CD4-positive, CD25-positive, alpha-beta regulatory T cell (primary cell): Measurements from ENCODE around the gene C19orf44. TPM values are rescaled to one million over a fixed set of nuclear protein-coding genes. Genes with fewer than 3 reads are reported as not detected.
"Not testable (repeated sequence)": the region's sequence is repeated elsewhere in the genome, so short reads cannot be mapped to it uniquely, and the experiment has no call there.

Source experiments
- ATAC-seq, 2 donors: fragments of 150-1000 bp; cut with Tn5 transposase; one replicate each; pipeline ENCODE4 v1.10.0; 2021; ENCODE audit warnings: low read depth in 2 of 2, moderate number of reproducible peaks in 2 of 2, moderate library complexity in 1 of 2
- DNase-seq, 3 donors: peaks; one replicate each; pipeline versions ENCODE4 v3.0.0 to v3.0.0-alpha.2; 2012 to 2022; ENCODE audit warnings: mixed read lengths in 1 of 3
- H3K27ac ChIP-seq: one replicate; pipeline ENCODE4 v1.7.0; 2013; ENCODE audit warnings: mild to moderate bottlenecking, low read length; ENCODE audit not compliant: insufficient read depth, poor library complexity, severe bottlenecking
- H3K27me3 ChIP-seq: one replicate; pipeline ENCODE4 v1.7.0; 2013; ENCODE audit warnings: low read length; ENCODE audit not compliant: control insufficient read depth, insufficient read depth
- H3K36me3 ChIP-seq: one replicate; pipeline ENCODE4 v1.7.0; 2013; ENCODE audit warnings: mild to moderate bottlenecking, low read length, moderate library complexity; ENCODE audit not compliant: control insufficient read depth, insufficient read depth
- H3K4me1 ChIP-seq: 2 replicates; pipeline ENCODE4 v1.7.0; 2013; ENCODE audit warnings: mild to moderate bottlenecking, low read length; ENCODE audit not compliant: insufficient read depth, control insufficient read depth, poor library complexity, severe bottlenecking
- H3K4me3 ChIP-seq: one replicate; pipeline ENCODE4 v1.7.0; 2013; ENCODE audit warnings: low read depth, mild to moderate bottlenecking, low read length, moderate library complexity
- H3K9me3 ChIP-seq, 2 experiments: 1 replicate in 1 of 2; 2 replicates in 1 of 2; pipeline ENCODE4 v1.7.0; 2013; ENCODE audit warnings: low read length in 2 of 2, mild to moderate bottlenecking in 1 of 2, moderate library complexity in 1 of 2; ENCODE audit not compliant: control insufficient read depth in 2 of 2
- H3K27ac Mint-ChIP-seq, 3 donors: one replicate each; pipeline ENCODE4 v1.8.0; 2020 to 2022; ENCODE audit warnings: mild to moderate bottlenecking in 3 of 3, mixed read lengths in 3 of 3, moderate library complexity in 2 of 3
- H3K27me3 Mint-ChIP-seq: one replicate; pipeline ENCODE4 v1.8.0; 2022; ENCODE audit warnings: mild to moderate bottlenecking, mixed read lengths
- H3K36me3 Mint-ChIP-seq: one replicate; pipeline ENCODE4 v1.8.0; 2020; ENCODE audit warnings: mixed read lengths
- H3K4me1 Mint-ChIP-seq, 4 donors: one replicate each; pipeline ENCODE4 v1.8.0; 2020 to 2022; ENCODE audit warnings: mixed read lengths in 4 of 4, mild to moderate bottlenecking in 1 of 4
- H3K4me3 Mint-ChIP-seq, 4 donors: one replicate each; pipeline ENCODE4 v1.8.0; 2020 to 2022; ENCODE audit warnings: mild to moderate bottlenecking in 4 of 4, mixed read lengths in 4 of 4, moderate library complexity in 3 of 4
- H3K9me3 Mint-ChIP-seq, 7 donors: one replicate each; pipeline ENCODE4 v1.8.0; 2020 to 2022; ENCODE audit warnings: mixed read lengths in 7 of 7, mild to moderate bottlenecking in 3 of 7, moderate library complexity in 2 of 7
- polyA plus RNA-seq, 4 donors: library from polyadenylated mRNA; unstranded; fragments of 300-500 nt; fragmentation: Illumina TruSeq; gene quantifications; one replicate each; pipeline ENCODE4 v1.2.3, GENCODE V29; 2021
- total RNA-seq: library from RNA; stranded (reverse); gene quantifications from one replicate; pipeline ENCODE4 v1.2.3, GENCODE V29; 2022

The C19orf44 gene
- total and polyA plus RNA-seq, 5 donors from 2014 or later: 0.76 to 1.9 (median 1.5) TPM; not detected in 1

- H3K4me3 Mint-ChIP-seq: peak overlapping the region; percentile 89 to 93 (median 90)
- DNase-seq (peak in 1 of 3 donors; percentile 56), ATAC-seq (peak in 1 of 2 donors; percentile 2)
- no peaks in the 10 kb centered on the region for H3K36me3 ChIP-seq
- H3K27ac ChIP-seq: peak overlapping the region; percentile 23
- H3K36me3 Mint-ChIP-seq: peaks cover 16% of the 10 kb centered on the region
- no peaks in the 10 kb centered on the region for H3K27me3 Mint-ChIP-seq
- H3K9me3 Mint-ChIP-seq: no peaks in the 10 kb centered on the region
- no peaks in the 10 kb centered on the region for H3K9me3 ChIP-seq
- H3K4me3 ChIP-seq: peak overlapping the region; percentile 89
- peak overlapping the region in 2 of 3 donors; percentile 14 to 86 for H3K27ac Mint-ChIP-seq
- peaks cover 16% of the 10 kb centered on the region for H3K4me1 ChIP-seq
- H3K27me3 ChIP-seq: no peaks in the 10 kb centered on the region
- peaks cover 4 to 43% (median 28%) of the 10 kb centered on the region in 4 donors for H3K4me1 Mint-ChIP-seq
Measured at GRCh38 chr19:16470911-16471811, 25.0 kb upstream of the C19orf44 start.

GRCh38 chr19:16472559-16472899, 23.7 kb upstream of the C19orf44 start:
- DNase-seq, H3K9me3 ChIP-seq, H3K27ac Mint-ChIP-seq, H3K9me3 Mint-ChIP-seq, H3K4me3 ChIP-seq, ATAC-seq, H3K27me3 ChIP-seq, H3K27me3 Mint-ChIP-seq, H3K36me3 ChIP-seq: not testable (repeated sequence)
- H3K4me3 Mint-ChIP-seq: peak overlapping the region; percentile 72 to 89 (median 84)
- H3K36me3 Mint-ChIP-seq: peaks cover 11% of the 10 kb centered on the region
- peaks cover 4 to 34% (median 22%) of the 10 kb centered on the region in 4 donors for H3K4me1 Mint-ChIP-seq
- peaks cover 16% of the 10 kb centered on the region for H3K4me1 ChIP-seq
- H3K27ac ChIP-seq: peak overlapping the region; percentile 70

- Mint-ChIP-seq H3K27ac (no peak overlapping the region), H3K4me1 (peaks cover 4 to 29% (median 19%) of the 10 kb centered on the region in 4 donors), H3K27me3 (no peaks in the 10 kb centered on the region), H3K36me3 (peaks cover 6% of the 10 kb centered on the region), H3K4me3 (peak overlapping the region; percentile 62 to 89 (median 80)), H3K9me3 (no peaks in the 10 kb centered on the region)
- Histone ChIP-seq H3K27ac (no peak overlapping the region), H3K4me1 (peaks cover 16% of the 10 kb centered on the region), H3K4me3 (no peak overlapping the region), H3K9me3 (no peaks in the 10 kb centered on the region), H3K27me3 (no peaks in the 10 kb centered on the region), H3K36me3 (no peaks in the 10 kb centered on the region)
- ATAC-seq (no peak), DNase-seq (no peak)
Measured at GRCh38 chr19:16472992-16473391, 23.2 kb upstream of the C19orf44 start.

GRCh38 chr19:16473875-16474392, 22.3 kb upstream of the C19orf44 start:
- ATAC-seq: no peak
- Histone ChIP-seq H3K36me3 (no peaks in the 10 kb centered on the region), H3K27me3 (no peaks in the 10 kb centered on the region), H3K4me3 (no peak overlapping the region), H3K4me1 (peaks cover 16% of the 10 kb centered on the region), H3K9me3 (no peaks in the 10 kb centered on the region), H3K27ac (no peak overlapping the region)
- peaks cover 2% of the 10 kb centered on the region for H3K27me3 Mint-ChIP-seq
- peak overlapping the region in 1 of 4 donors; percentile 10 for H3K4me3 Mint-ChIP-seq
- no peak overlapping the region for H3K27ac Mint-ChIP-seq
- H3K4me1 Mint-ChIP-seq: peaks cover 4 to 22% (median 13%) of the 10 kb centered on the region in 4 donors
- no peak for DNase-seq
- peaks cover 5% of the 10 kb centered on the region for H3K36me3 Mint-ChIP-seq
- no peaks in the 10 kb centered on the region for H3K9me3 Mint-ChIP-seq

- ATAC-seq: no peak
- no peaks in the 10 kb centered on the region for H3K27me3 ChIP-seq
- H3K4me1 Mint-ChIP-seq: no peaks in the 10 kb centered on the region
- peaks cover 5% of the 10 kb centered on the region for H3K4me1 ChIP-seq
- no peak overlapping the region for H3K4me3 Mint-ChIP-seq
- H3K9me3 ChIP-seq: no peaks in the 10 kb centered on the region
- H3K27ac ChIP-seq: no peak overlapping the region
- DNase-seq: no peak
- peaks cover 8% of the 10 kb centered on the region for H3K27me3 Mint-ChIP-seq
- no peaks in the 10 kb centered on the region for H3K36me3 Mint-ChIP-seq
- H3K36me3 ChIP-seq: no peaks in the 10 kb centered on the region
- H3K4me3 ChIP-seq: no peak overlapping the region
- H3K27ac Mint-ChIP-seq: no peak overlapping the region
- H3K9me3 Mint-ChIP-seq: no peaks in the 10 kb centered on the region
Measured at GRCh38 chr19:16476401-16476800, 19.8 kb upstream of the C19orf44 start.

GRCh38 chr19:16477311-16477710, 18.9 kb upstream of the C19orf44 start:
- DNase-seq: no peak
- Mint-ChIP-seq H3K4me3 (no peak overlapping the region), H3K27me3 (peaks cover 9% of the 10 kb centered on the region), H3K27ac (no peak overlapping the region), H3K4me1 (no peaks in the 10 kb centered on the region), H3K36me3 (no peaks in the 10 kb centered on the region), H3K9me3 (no peaks in the 10 kb centered on the region)
- Histone ChIP-seq H3K36me3 (no peaks in the 10 kb centered on the region), H3K9me3 (no peaks in the 10 kb centered on the region), H3K4me3 (no peak overlapping the region), H3K27ac (no peak overlapping the region), H3K4me1 (peaks cover 1% of the 10 kb centered on the region), H3K27me3 (no peaks in the 10 kb centered on the region)
- ATAC-seq: no peak

DNA sequence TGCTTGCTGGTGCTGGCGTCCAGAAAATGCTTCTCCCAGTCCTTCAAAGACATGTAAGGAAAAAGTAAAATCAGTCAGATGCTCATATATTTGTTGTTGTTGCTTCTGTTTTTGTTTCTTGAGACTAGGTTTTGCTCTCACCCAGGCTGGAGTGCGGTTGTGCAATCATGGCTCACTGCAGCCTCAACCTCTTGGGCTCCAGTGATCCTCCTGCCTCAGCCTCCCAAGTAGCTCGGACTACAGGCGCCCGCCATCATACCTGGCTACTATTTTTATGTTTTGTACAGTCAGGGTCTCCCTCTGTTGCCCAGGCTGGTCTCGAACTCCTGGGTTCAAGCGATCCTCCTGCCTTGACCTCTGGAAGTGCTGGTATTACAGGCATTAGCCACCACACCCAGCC, 13.4 kb upstream of the C19orf44 start:
- H3K27me3 ChIP-seq: no peaks in the 10 kb centered on the region
- no peak for DNase-seq
- H3K36me3 ChIP-seq: no peaks in the 10 kb centered on the region
- no peak overlapping the region for H3K4me3 Mint-ChIP-seq
- H3K9me3 Mint-ChIP-seq: no peaks in the 10 kb centered on the region
- H3K27me3 Mint-ChIP-seq: peaks cover 13% of the 10 kb centered on the region
- no peaks in the 10 kb centered on the region for H3K9me3 ChIP-seq
- no peak overlapping the region for H3K27ac ChIP-seq
- ATAC-seq: no peak
- H3K4me1 Mint-ChIP-seq: no peaks in the 10 kb centered on the region
- no peak overlapping the region for H3K27ac Mint-ChIP-seq
- H3K36me3 Mint-ChIP-seq: no peaks in the 10 kb centered on the region
- H3K4me1 ChIP-seq: no peaks in the 10 kb centered on the region
- no peak overlapping the region for H3K4me3 ChIP-seq

GRCh38 chr19:16486476-16486875, 9.7 kb upstream of the C19orf44 start:
- not testable (repeated sequence) for ATAC-seq, H3K4me3 Mint-ChIP-seq, H3K4me1 Mint-ChIP-seq

More at GRCh38 chr19:16486476-16486875, 9.7 kb upstream of the C19orf44 start:
- H3K27me3 Mint-ChIP-seq: peaks cover 15% of the 10 kb centered on the region
- not testable (repeated sequence) for DNase-seq, H3K36me3 ChIP-seq, H3K27ac ChIP-seq, H3K27me3 ChIP-seq, H3K4me1 ChIP-seq, H3K4me3 ChIP-seq, H3K9me3 ChIP-seq, H3K27ac Mint-ChIP-seq, H3K36me3 Mint-ChIP-seq, H3K9me3 Mint-ChIP-seq
